HEK293T (cell line): Measurements from ENCODE around the gene TRERF1.

Source experiments
- BHLHE40 ChIP-seq: fragments of 450-650 bp; IDR thresholded peaks from 2 replicates; pipeline ENCODE4 v1.6.1; 2016; ENCODE audit warnings: mild to moderate bottlenecking, moderate library complexity, borderline replicate concordance
- FOXK2 ChIP-seq: fragments of 450-650 bp; IDR thresholded peaks from 2 replicates; pipeline ENCODE4 v1.6.1; 2016; ENCODE audit warnings: mild to moderate bottlenecking
- FOXM1 ChIP-seq: fragments of 450-650 bp; IDR thresholded peaks from 2 replicates; pipeline ENCODE4 v1.6.1; 2017; ENCODE audit warnings: mild to moderate bottlenecking, borderline replicate concordance
- HDGF ChIP-seq: fragments of 450-650 bp; IDR thresholded peaks from 2 replicates; pipeline ENCODE4 v1.6.1; 2017; ENCODE audit warnings: antibody characterized with exemption, borderline replicate concordance
- NFRKB ChIP-seq: fragments of 450-650 bp; IDR thresholded peaks from 2 replicates; pipeline ENCODE4 v1.6.1; 2016; ENCODE audit warnings: mild to moderate bottlenecking, moderate library complexity
- PKNOX1 ChIP-seq: fragments of 450-650 bp; IDR thresholded peaks from 2 replicates; pipeline ENCODE4 v1.6.1; 2016
- TARDBP ChIP-seq: fragments of 450-650 bp; IDR thresholded peaks from 2 replicates; pipeline ENCODE4 v1.6.1; 2016

DNA sequence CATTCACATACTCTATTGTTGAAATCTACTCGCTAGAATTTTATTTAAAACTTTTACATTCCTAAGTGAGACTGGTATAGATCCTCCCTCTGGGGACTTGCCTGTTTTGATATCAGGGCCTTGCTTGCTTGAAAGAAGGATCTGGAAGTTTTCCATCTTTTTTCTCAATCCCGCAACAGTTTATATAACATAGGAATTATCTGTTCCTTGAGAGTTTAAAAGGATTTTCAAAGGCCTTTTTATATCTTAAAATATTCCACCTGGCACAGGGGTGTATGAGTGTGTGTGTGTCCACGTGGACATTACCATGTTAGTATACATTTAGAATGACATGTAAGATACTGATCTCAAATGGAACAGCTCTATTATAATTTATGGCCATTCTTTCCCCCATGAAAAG, 96.3 kb downstream of the TRERF1 start:
- no peak for TF ChIP-seq FOXM1
- TF ChIP-seq FOXK2 = no peak
- TF ChIP-seq TARDBP = no peak
- no peak for TF ChIP-seq PKNOX1
- TF ChIP-seq NFRKB = no peak
- no peak for TF ChIP-seq HDGF
- TF ChIP-seq BHLHE40 = no peak
